ENCODE measurements around the gene FHIP1B. TPM values are rescaled to one million over a fixed set of nuclear protein-coding genes. Genes with fewer than 3 reads are reported as not detected.
A peak's percentile ranks its signal among the peaks of the same experiment; 100 is the strongest.

Gene FHIP1B
- total and polyA plus RNA-seq, 2 experiments from 2014 or later = 10.9 to 25.4 TPM

- H3K4me3 ChIP-seq = no peak overlapping the region
- H3K4me1 ChIP-seq (ENCODE audit: insufficient read depth) = peaks cover 5% of the 10 kb centered on the region; the same call in 1 of the 2 replicates
- TF ChIP-seq EZH2phosphoT487 (IDR thresholded peaks at IDR 0.05; ENCODE audit: insufficient read depth, low read depth) (no peak), EZH2 (IDR thresholded peaks at IDR 0.05; ENCODE audit: insufficient read depth, poor library complexity, severe bottlenecking) (no peak)
- no peak overlapping the region for H3K4me2 ChIP-seq (ENCODE audit: unreplicated experiment)
- in situ Hi-C loops (cut with MboI) = no loop called here
- no peak overlapping the region for H3K9ac ChIP-seq
- no peak for DNase-seq
- WGBS, 2 experiments (ENCODE audit: low coverage in 1 of 2, low lambda C conversion rate in 2 of 2, missing lambda C conversion rate in 2 of 2) = 33 to 37% methylated on average over 1 of the region's 1 CpG
- H3K9me3 ChIP-seq (ENCODE audit: low read depth) = no peaks in the 10 kb centered on the region
- no peaks in the 10 kb centered on the region for H4K20me1 ChIP-seq (ENCODE audit: insufficient read depth)
- no peaks in the 10 kb centered on the region for H3K36me3 ChIP-seq (ENCODE audit: low read depth)
- no peak overlapping the region for H3K27ac ChIP-seq
- H3F3A ChIP-seq (ENCODE audit: insufficient read depth) = no peaks in the 10 kb centered on the region
- peaks cover 34% of the 10 kb centered on the region for H3K27me3 ChIP-seq (replicated peaks; ENCODE audit: insufficient read depth)
- H2AFZ ChIP-seq = no peak overlapping the region
- H3K9me2 ChIP-seq (ENCODE audit: insufficient read depth) = no peaks in the 10 kb centered on the region
- H3K79me2 ChIP-seq (ENCODE audit: insufficient read depth) = no peaks in the 10 kb centered on the region
Observed at GRCh38 chr11:6263662-6264061, 29.2 kb upstream of the FHIP1B start.

GRCh38 chr11:6260207-6260726 is 25.8 kb upstream of the FHIP1B start:
- TF ChIP-seq EZH2 (IDR thresholded peaks at IDR 0.05; ENCODE audit: insufficient read depth, poor library complexity, severe bottlenecking) (peak; percentile 57), EZH2phosphoT487 (IDR thresholded peaks at IDR 0.05; ENCODE audit: insufficient read depth, low read depth) (no peak)
- Histone ChIP-seq H3K9me2 (ENCODE audit: insufficient read depth) (no peaks in the 10 kb centered on the region), H4K20me1 (ENCODE audit: insufficient read depth) (no peaks in the 10 kb centered on the region), H3K4me2 (ENCODE audit: unreplicated experiment) (no peak overlapping the region), H3K36me3 (ENCODE audit: low read depth) (no peaks in the 10 kb centered on the region), H3K4me1 (ENCODE audit: insufficient read depth) (peaks cover 5% of the 10 kb centered on the region; the same call in 1 of the 2 replicates), H3F3A (ENCODE audit: insufficient read depth) (no peaks in the 10 kb centered on the region), H2AFZ (no peak overlapping the region), H3K9me3 (ENCODE audit: low read depth) (no peaks in the 10 kb centered on the region), H3K27me3 (replicated peaks; ENCODE audit: insufficient read depth) (peaks cover 61% of the 10 kb centered on the region), H3K9ac (no peak overlapping the region), H3K79me2 (ENCODE audit: insufficient read depth) (no peaks in the 10 kb centered on the region), H3K27ac (no peak overlapping the region), H3K4me3 (no peak overlapping the region)
- WGBS, 2 experiments (ENCODE audit: low coverage in 1 of 2, low lambda C conversion rate in 2 of 2, missing lambda C conversion rate in 2 of 2) = 52 to 54% methylated on average over 5 of the region's 5 CpGs
- in situ Hi-C loops (cut with MboI) = no loop called here
- DNase-seq = no peak

- peak overlapping the region; percentile 38 for H3K4me2 ChIP-seq (ENCODE audit: unreplicated experiment)
Observed at GRCh38 chr11:6258571-6259081, 24.2 kb upstream of the FHIP1B start.

GRCh38 chr11:6258141-6258540 is 23.7 kb upstream of the FHIP1B start:
- Histone ChIP-seq H3K9ac (no peak overlapping the region), H3K27me3 (replicated peaks; ENCODE audit: insufficient read depth) (peaks cover 53% of the 10 kb centered on the region), H4K20me1 (ENCODE audit: insufficient read depth) (no peaks in the 10 kb centered on the region), H3K9me2 (ENCODE audit: insufficient read depth) (no peaks in the 10 kb centered on the region), H3F3A (ENCODE audit: insufficient read depth) (no peaks in the 10 kb centered on the region), H3K4me2 (ENCODE audit: unreplicated experiment) (no peak overlapping the region), H2AFZ (no peak overlapping the region), H3K9me3 (ENCODE audit: low read depth) (no peaks in the 10 kb centered on the region), H3K36me3 (ENCODE audit: low read depth) (no peaks in the 10 kb centered on the region), H3K4me1 (ENCODE audit: insufficient read depth) (peaks cover 5% of the 10 kb centered on the region; the same call in 1 of the 2 replicates), H3K79me2 (ENCODE audit: insufficient read depth) (no peaks in the 10 kb centered on the region), H3K27ac (no peak overlapping the region), H3K4me3 (no peak overlapping the region)
- WGBS, 2 experiments (ENCODE audit: low coverage in 1 of 2, low lambda C conversion rate in 2 of 2, missing lambda C conversion rate in 2 of 2) = 65 to 67% methylated on average over 3 of the region's 3 CpGs
- TF ChIP-seq EZH2 (IDR thresholded peaks at IDR 0.05; ENCODE audit: insufficient read depth, poor library complexity, severe bottlenecking) (no peak), EZH2phosphoT487 (IDR thresholded peaks at IDR 0.05; ENCODE audit: insufficient read depth, low read depth) (no peak)
- no peak for DNase-seq
- in situ Hi-C loops (cut with MboI) = loop anchor here (10.0 kb wide), 1 partner anchor 57 kb away; no protein-coding TSS in a partner anchor

More at GRCh38 chr11:6258571-6259081, 24.2 kb upstream of the FHIP1B start:
- H3K79me2 ChIP-seq (ENCODE audit: insufficient read depth) = no peaks in the 10 kb centered on the region
- peaks cover 53% of the 10 kb centered on the region for H3K27me3 ChIP-seq (replicated peaks; ENCODE audit: insufficient read depth)
- WGBS, 2 experiments (ENCODE audit: low coverage in 1 of 2, low lambda C conversion rate in 2 of 2, missing lambda C conversion rate in 2 of 2) = 2% methylated on average over 16 of the region's 16 CpGs
- TF ChIP-seq EZH2 (IDR thresholded peaks at IDR 0.05; ENCODE audit: insufficient read depth, poor library complexity, severe bottlenecking) (no peak), EZH2phosphoT487 (IDR thresholded peaks at IDR 0.05; ENCODE audit: insufficient read depth, low read depth) (no peak)
- in situ Hi-C loops (cut with MboI) = loop anchor here (10.0 kb wide), 1 partner anchor 56 kb away; no protein-coding TSS in a partner anchor
- no peaks in the 10 kb centered on the region for H3K36me3 ChIP-seq (ENCODE audit: low read depth)
- no peak overlapping the region for H3K27ac ChIP-seq
- H3K9ac ChIP-seq = no peak overlapping the region
- peaks cover 5% of the 10 kb centered on the region; the same call in 1 of the 2 replicates for H3K4me1 ChIP-seq (ENCODE audit: insufficient read depth)
- peak; percentile 43 for DNase-seq
- no peaks in the 10 kb centered on the region for H3K9me2 ChIP-seq (ENCODE audit: insufficient read depth)
- H3F3A ChIP-seq (ENCODE audit: insufficient read depth) = no peaks in the 10 kb centered on the region
- H3K4me3 ChIP-seq = peak overlapping the region; percentile 11
- H3K9me3 ChIP-seq (ENCODE audit: low read depth) = no peaks in the 10 kb centered on the region
- no peaks in the 10 kb centered on the region for H4K20me1 ChIP-seq (ENCODE audit: insufficient read depth)
- H2AFZ ChIP-seq = peak overlapping the region; percentile 47; the same call in 1 of the 2 replicates
